HG03159 (cell line): Measurements from ENCODE around the gene SLC9B1.
"Not testable (repeated sequence)": the region's sequence is repeated elsewhere in the genome, so short reads cannot be mapped to it uniquely, and the experiment has no call there.

Source experiments
- ATAC-seq: cut with Tn5 transposase; IDR thresholded peaks from one replicate; pipeline ENCODE4 v1.9.1; 2021; ENCODE audit warnings: mild to moderate bottlenecking, moderate library complexity; ENCODE audit not compliant: unreplicated experiment

The SLC9B1 gene

GRCh38 chr4:102878901-102879300 lies 140.6 kb downstream of the SLC9B1 start:
- no peak for ATAC-seq

GRCh38 chr4:102878349-102878748 lies 141.2 kb downstream of the SLC9B1 start:
- not testable (repeated sequence) for ATAC-seq

GRCh38 chr4:102877477-102878106 lies 141.9 kb downstream of the SLC9B1 start:
- ATAC-seq = not testable (repeated sequence)

- ATAC-seq = no peak
Observed at GRCh38 chr4:102871772-102872171, 147.7 kb downstream of the SLC9B1 start.

- no peak for ATAC-seq
Observed at GRCh38 chr4:102869569-102870197, 149.8 kb downstream of the SLC9B1 start.

- ATAC-seq = peak; percentile 86
Observed at GRCh38 chr4:102868781-102869568, 150.5 kb downstream of the SLC9B1 start, which contains the start of gene CISD2. Gene CISD2, plus strand, starts transcription at chr4:102868992. Its CDS starts 93 bp downstream, at chr4:102869085.

GRCh38 chr4:102868153-102868780 lies 151.2 kb downstream of the SLC9B1 start:
- ATAC-seq = peak; percentile 51

- ATAC-seq = no peak
Observed at GRCh38 chr4:102867278-102868152, 152.0 kb downstream of the SLC9B1 start.

GRCh38 chr4:102865327-102865726 lies 154.2 kb downstream of the SLC9B1 start:
- ATAC-seq = not testable (repeated sequence)

GRCh38 chr4:102862747-102863146 lies 156.8 kb downstream of the SLC9B1 start:
- ATAC-seq = no peak

GRCh38 chr4:102862016-102862415 lies 157.5 kb downstream of the SLC9B1 start:
- ATAC-seq = no peak

- ATAC-seq = no peak
Observed at GRCh38 chr4:102860611-102861324, 158.7 kb downstream of the SLC9B1 start.

- no peak for ATAC-seq
Observed at GRCh38 chr4:102858828-102859464, 160.6 kb downstream of the SLC9B1 start.
